Measurements from ENCODE around the gene IFI35. TPM values are rescaled to one million over a fixed set of nuclear protein-coding genes. Genes with fewer than 3 reads are reported as not detected.
A peak's percentile ranks its signal among the peaks of the same experiment; 100 is the strongest.

IFI35 gene
- total and polyA plus RNA-seq, 9 of the 15 experiments (the other 6 are each of a cell fraction or from before 2014, with no cell fraction given) = 4.4 to 13.1 (median 10.2) TPM

- TF ChIP-seq FIP1L1 (IDR thresholded peaks at IDR 0.05; ENCODE audit: low read depth, low read length, poor library complexity, severe bottlenecking) = no peak
- TF ChIP-seq TCFL5 (CRISPR knock-in tag; conservative IDR thresholded peaks at IDR 0.05) = no peak
- TF ChIP-seq E4F1 (CRISPR knock-in tag; IDR thresholded peaks at IDR 0.05; ENCODE audit: borderline replicate concordance) = no peak
- TF ChIP-seq, protein P1, sequence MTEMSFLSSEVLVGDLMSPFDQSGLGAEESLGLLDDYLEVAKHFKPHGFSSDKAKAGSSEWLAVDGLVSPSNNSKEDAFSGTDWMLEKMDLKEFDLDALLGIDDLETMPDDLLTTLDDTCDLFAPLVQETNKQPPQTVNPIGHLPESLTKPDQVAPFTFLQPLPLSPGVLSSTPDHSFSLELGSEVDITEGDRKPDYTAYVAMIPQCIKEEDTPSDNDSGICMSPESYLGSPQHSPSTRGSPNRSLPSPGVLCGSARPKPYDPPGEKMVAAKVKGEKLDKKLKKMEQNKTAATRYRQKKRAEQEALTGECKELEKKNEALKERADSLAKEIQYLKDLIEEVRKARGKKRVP (CRISPR knock-in tag; IDR thresholded peaks at IDR 0.05) = no peak
- 0 out of 4 replicates have a peak, but pooled peaks of 1 of the 2 experiments have one; percentile 14 for TF ChIP-seq FOXA3 (CRISPR knock-in tag; conservative IDR thresholded peaks at IDR 0.05 in 1 of 2, IDR thresholded peaks at IDR 0.05 in 1 of 2)
- no peak for TF ChIP-seq ADNP (tag; IDR thresholded peaks at IDR 0.05)
- no peak for TF ChIP-seq ZFPM2 (CRISPR knock-in tag; IDR thresholded peaks at IDR 0.05)
- no peak for TF ChIP-seq ZNF133 (CRISPR knock-in tag; IDR thresholded peaks at IDR 0.05)
- TF ChIP-seq ZNF707 (CRISPR knock-in tag; conservative IDR thresholded peaks at IDR 0.05) = no peak
- TF ChIP-seq, protein P2, sequence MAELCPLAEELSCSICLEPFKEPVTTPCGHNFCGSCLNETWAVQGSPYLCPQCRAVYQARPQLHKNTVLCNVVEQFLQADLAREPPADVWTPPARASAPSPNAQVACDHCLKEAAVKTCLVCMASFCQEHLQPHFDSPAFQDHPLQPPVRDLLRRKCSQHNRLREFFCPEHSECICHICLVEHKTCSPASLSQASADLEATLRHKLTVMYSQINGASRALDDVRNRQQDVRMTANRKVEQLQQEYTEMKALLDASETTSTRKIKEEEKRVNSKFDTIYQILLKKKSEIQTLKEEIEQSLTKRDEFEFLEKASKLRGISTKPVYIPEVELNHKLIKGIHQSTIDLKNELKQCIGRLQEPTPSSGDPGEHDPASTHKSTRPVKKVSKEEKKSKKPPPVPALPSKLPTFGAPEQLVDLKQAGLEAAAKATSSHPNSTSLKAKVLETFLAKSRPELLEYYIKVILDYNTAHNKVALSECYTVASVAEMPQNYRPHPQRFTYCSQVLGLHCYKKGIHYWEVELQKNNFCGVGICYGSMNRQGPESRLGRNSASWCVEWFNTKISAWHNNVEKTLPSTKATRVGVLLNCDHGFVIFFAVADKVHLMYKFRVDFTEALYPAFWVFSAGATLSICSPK (IDR thresholded peaks at IDR 0.05; ENCODE audit: borderline replicate concordance) = 0 out of 2 replicates have a peak, but pooled peaks have one; percentile 73
- no peak for TF ChIP-seq ARID3B (CRISPR knock-in tag; IDR thresholded peaks at IDR 0.05; ENCODE audit: borderline replicate concordance)
- TF ChIP-seq SRSF9 (IDR thresholded peaks at IDR 0.05; ENCODE audit: borderline replicate concordance, low read depth, low read length) = no peak
- TF ChIP-seq MTF1 (CRISPR knock-in tag; IDR thresholded peaks at IDR 0.05; ENCODE audit: borderline replicate concordance) = no peak
- TF ChIP-seq, protein P3, sequence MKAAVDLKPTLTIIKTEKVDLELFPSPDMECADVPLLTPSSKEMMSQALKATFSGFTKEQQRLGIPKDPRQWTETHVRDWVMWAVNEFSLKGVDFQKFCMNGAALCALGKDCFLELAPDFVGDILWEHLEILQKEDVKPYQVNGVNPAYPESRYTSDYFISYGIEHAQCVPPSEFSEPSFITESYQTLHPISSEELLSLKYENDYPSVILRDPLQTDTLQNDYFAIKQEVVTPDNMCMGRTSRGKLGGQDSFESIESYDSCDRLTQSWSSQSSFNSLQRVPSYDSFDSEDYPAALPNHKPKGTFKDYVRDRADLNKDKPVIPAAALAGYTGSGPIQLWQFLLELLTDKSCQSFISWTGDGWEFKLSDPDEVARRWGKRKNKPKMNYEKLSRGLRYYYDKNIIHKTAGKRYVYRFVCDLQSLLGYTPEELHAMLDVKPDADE (conservative IDR thresholded peaks at IDR 0.05; ENCODE audit: control insufficient read depth, low read depth, low read length) = no peak
- peak; percentile 67 for TF ChIP-seq ZBTB2 (IDR thresholded peaks at IDR 0.05)
Observed at GRCh38 chr17:43024407-43025289, 18.1 kb downstream of the IFI35 start, which contains the start of gene RND2 (continued).
